ENCODE results near the gene SLC12A9. TPM values are rescaled to one million over a fixed set of nuclear protein-coding genes. Genes with fewer than 3 reads are reported as not detected.

Gene SLC12A9
- total and polyA plus RNA-seq, 2 of the 4 experiments (the other 2 are of a cell fraction), result 4.5 to 16.2 TPM

- ATAC-seq (ENCODE audit: low read depth) (no peak), DNase-seq (no peak)
- WGBS, 2 experiments (ENCODE audit: extremely low coverage in 2 of 2, insufficient read length in 1 of 2), result 82% methylated on average over 8 of the region's 11 CpGs; no CpG with 5 or more reads in 1 of the 2 experiments
- peaks cover 25 to 59% of the 10 kb centered on the region in 2 experiments for H3K79me1 ChIP-seq (ENCODE audit: low read depth in 1 of 2, low read length in 2 of 2)
- no peaks in the 10 kb centered on the region for H3K9me3 ChIP-seq (ENCODE audit: control insufficient read depth, insufficient read depth, low read length)
- BruUV-seq (replicated peaks), result no TSS peak
- no peak overlapping the region for H2AK5ac ChIP-seq (ENCODE audit: low read depth, low read length)
- no peak overlapping the region for H2BK20ac ChIP-seq (ENCODE audit: low read depth, low read length)
- no peak overlapping the region for H3K56ac ChIP-seq (ENCODE audit: extremely low read depth, insufficient read depth, low read length)
- intact Hi-C loops (cut with micrococcal nuclease) (no loop called here), dilution Hi-C loops (cut with HindIII; ENCODE audit: low sequenced_read_pairs, unreplicated experiment) (no loop called here), in situ Hi-C loops (cut with MboI; ENCODE audit: low sequenced_read_pairs) (no loop called here)
- peaks cover 56% of the 10 kb centered on the region for H3K36me3 ChIP-seq (ENCODE audit: control insufficient read depth, insufficient read depth, low read length)
- no peak overlapping the region for H3K4ac ChIP-seq (ENCODE audit: low read depth, low read length)
- peak overlapping the region; percentile 11; the same call in 1 of the 2 replicates for H3K23ac ChIP-seq (ENCODE audit: low read depth, low read length)
- no peak overlapping the region for H3K9ac ChIP-seq (ENCODE audit: low read depth, low read length)
- no peak overlapping the region for H4K8ac ChIP-seq (ENCODE audit: low read depth in 2 of 2, low read length in 2 of 2)
- no peak overlapping the region for H4K91ac ChIP-seq (ENCODE audit: insufficient read depth, low read depth, low read length)
- ChIA-PET CTCF (no interaction called here), POLR2A (ENCODE audit: unreplicated experiment) (no interaction called here)
- no peak overlapping the region for H2BK15ac ChIP-seq (ENCODE audit: low read depth, low read length)
- H3K4me2 ChIP-seq (ENCODE audit: low read depth, low read length), result peak overlapping the region; percentile 16; the same call in 1 of the 2 replicates
- H2AFZ ChIP-seq (replicated peaks; ENCODE audit: low read length, poor library complexity), result no peak overlapping the region
- H3K9me1 ChIP-seq (ENCODE audit: insufficient read depth, low read length), result no peaks in the 10 kb centered on the region; the same call in 1 of the 2 replicates
- H3K4me1 ChIP-seq (ENCODE audit: control insufficient read depth, insufficient read depth, low read length), result peaks cover 5% of the 10 kb centered on the region
- H4K5ac ChIP-seq (ENCODE audit: low read depth, low read length), result no peak overlapping the region
- H3K27ac ChIP-seq (ENCODE audit: insufficient read depth, low read length), result no peak overlapping the region
- no peak overlapping the region for H3K18ac ChIP-seq (ENCODE audit: low read depth, low read length)
- H3K14ac ChIP-seq (replicated peaks; ENCODE audit: low read depth, low read length), result no peak overlapping the region
- no peak overlapping the region for H2BK5ac ChIP-seq (ENCODE audit: low read depth, low read length, poor library complexity, severe bottlenecking)
- H4K20me1 ChIP-seq (ENCODE audit: insufficient read depth, low read length), result peaks cover 56% of the 10 kb centered on the region
- no peaks in the 10 kb centered on the region for H3K27me3 ChIP-seq (ENCODE audit: control insufficient read depth, insufficient read depth, low read length)
- H3K4me3 ChIP-seq (ENCODE audit: insufficient read depth, low read depth, low read length), result no peak overlapping the region
- H2BK120ac ChIP-seq (ENCODE audit: low read depth, low read length), result no peak overlapping the region
- peak overlapping the region; percentile 67 for H2AK9ac ChIP-seq (replicated peaks; ENCODE audit: low read depth, low read length, poor library complexity)
- no peak for TF ChIP-seq CEBPB (IDR thresholded peaks at IDR 0.05; ENCODE audit: low read depth, low read length)
- no peak for TF ChIP-seq FOS (IDR thresholded peaks at IDR 0.05; ENCODE audit: low read depth, low read length)
- TF ChIP-seq CHD1 (IDR thresholded peaks at IDR 0.05; ENCODE audit: low read depth, low read length), result no peak
- TF ChIP-seq SMC3 (IDR thresholded peaks at IDR 0.05; ENCODE audit: low read depth, low read length), result no peak
- TF ChIP-seq ELK1 (IDR thresholded peaks at IDR 0.05; ENCODE audit: borderline replicate concordance, low read depth, low read length), result no peak
These were observed 27.3 kb downstream of the SLC12A9 start for GRCh38 chr7:100879685-100880261.

Measured in IMR-90 (cell line).